ENCODE measurements around the gene MARCHF7.

MARCHF7 gene

GRCh38 chr2:159762075-159762474 is 49.8 kb downstream of the MARCHF7 start:
- TF ChIP-seq POLR2A (IDR thresholded peaks at IDR 0.05; ENCODE audit: extremely low read depth, insufficient read length) (no peak), CTCF (IDR thresholded peaks at IDR 0.05; ENCODE audit: low read depth, low read length) (no peak)
- H3K4me3 ChIP-seq (ENCODE audit: low read depth, low read length): no peak overlapping the region

More at GRCh38 chr2:159762075-159762474, 49.8 kb downstream of the MARCHF7 start:
- no peak for DNase-seq (ENCODE audit: low read depth)

All from NB4 (cell line).